ENCODE data around the gene TMC6. TPM values are rescaled to one million over a fixed set of nuclear protein-coding genes. Genes with fewer than 3 reads are reported as not detected.
A peak's percentile ranks its signal among the peaks of the same experiment; 100 is the strongest.

The TMC6 gene
- 100 to 1,000 TPM; 616 to 847 (median 698) TPM for total RNA-seq
- total RNA-seq (2013), result 371 TPM
- total RNA-seq, result 71.4 to 773 (median 395) reads per million in 29 experiments

DNA sequence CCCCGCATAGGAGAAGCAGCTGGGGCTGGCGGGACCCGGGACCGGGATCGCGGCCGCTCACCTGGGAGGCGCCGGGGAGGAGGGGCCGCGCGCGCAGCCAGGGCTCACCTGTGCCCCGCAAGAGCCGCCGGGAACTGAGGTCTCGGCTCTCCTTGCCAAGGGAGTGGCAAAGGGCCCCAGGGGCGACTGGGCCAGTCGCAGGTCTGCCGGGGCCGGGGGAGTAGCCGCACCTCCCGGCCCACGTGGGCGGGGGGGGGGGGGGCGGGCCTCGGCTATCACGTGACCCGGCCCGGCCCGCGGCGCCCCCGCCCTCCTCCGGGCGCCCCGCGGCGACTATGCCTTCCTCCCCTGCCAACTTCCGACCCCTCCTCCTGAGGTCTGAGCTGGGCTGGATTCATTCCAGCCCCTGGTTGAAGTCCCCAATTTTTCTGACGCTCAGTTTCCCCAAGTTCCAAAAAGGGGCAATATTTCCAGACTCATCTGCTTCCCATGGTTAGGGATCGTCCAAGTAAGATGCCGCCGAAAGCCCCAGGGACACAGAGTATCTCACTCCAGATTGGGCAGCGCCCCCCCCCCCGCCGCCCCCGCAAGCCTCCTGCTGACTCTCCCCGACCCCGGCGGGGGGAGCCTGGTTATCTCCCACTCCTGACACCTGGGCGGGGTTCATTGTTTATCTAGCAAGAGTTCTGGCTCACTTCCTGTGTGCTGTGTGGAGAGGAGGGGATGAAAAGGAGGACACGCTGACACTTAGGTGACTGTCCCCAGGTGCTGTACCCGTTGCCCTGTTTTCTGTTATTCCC is at the start of gene TMC6:
TSS of gene TMC6 (minus strand) at position 205 of the 800 bp plus-strand sequence. CDS start 1,923 bp downstream, outside the sequence.
- no peaks in the 10 kb centered on the region for H3K9me3 Mint-ChIP-seq

DNA sequence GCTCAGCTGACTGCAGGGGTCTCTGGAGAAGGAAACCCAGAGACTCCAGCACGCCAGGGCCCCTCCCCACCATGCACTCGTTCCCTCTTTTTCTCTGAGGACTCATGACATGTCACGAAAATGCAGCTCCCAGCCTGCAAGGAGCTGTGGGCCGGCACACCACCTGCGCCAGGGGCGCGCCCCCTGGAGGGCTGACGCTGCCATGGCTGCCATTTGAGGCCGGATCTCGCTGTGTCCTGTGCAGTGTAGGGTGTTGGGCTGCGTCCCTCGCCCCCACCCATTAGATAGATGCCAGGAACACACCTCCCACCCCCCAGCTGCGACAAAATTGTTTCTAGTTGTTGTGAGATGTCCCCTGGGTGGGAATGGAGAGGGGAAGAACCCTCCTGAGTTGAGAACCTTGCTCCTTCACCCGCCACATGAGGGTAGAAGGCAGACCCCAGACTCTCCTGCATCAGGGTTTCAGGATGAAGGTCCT is 48.0 kb upstream of the TMC6 start:
- peak; percentile 81 to 85 (median 82) for ATAC-seq (replicated peaks in 1 of 4)
- no peak overlapping the region for H3K27ac Mint-ChIP-seq
- H3K4me1 Mint-ChIP-seq, result peaks cover 47 to 58% (median 51%) of the 10 kb centered on the region in 3 donors
- DNase-seq, result peak; percentile 43 to 86 (median 70)
- H3K4me3 Mint-ChIP-seq, result no peak overlapping the region
- Histone ChIP-seq H3K27ac (ENCODE audit: low read length) (no peak overlapping the region), H3K27me3 (replicated peaks in 1 of 2; ENCODE audit: control insufficient read depth in 2 of 2, extremely low read depth in 1 of 2, insufficient read depth in 2 of 2, low read length in 1 of 2) (no peaks in the 10 kb centered on the region), H3K4me3 (ENCODE audit: control insufficient read depth in 1 of 2, extremely low read depth in 1 of 2, low read length in 1 of 2) (no peak overlapping the region), H3K36me3 (ENCODE audit: control insufficient read depth in 2 of 2, extremely low read depth in 1 of 2, insufficient read depth in 1 of 2, low read length in 1 of 2) (peaks cover 4 to 10% of the 10 kb centered on the region in 2 donors), H3K9me3 (no peaks in the 10 kb centered on the region), H3K4me1 (ENCODE audit: control insufficient read depth in 1 of 2, extremely low read depth in 1 of 2, insufficient read depth in 2 of 2, low read length in 2 of 2) (peaks cover 10 to 52% of the 10 kb centered on the region in 2 experiments)
- 3% methylated on average over 6 of the region's 14 CpGs for WGBS (ENCODE audit: insufficient coverage)
- ChIA-PET CTCF (interaction anchor here (0.6 to 1.4 kb wide), 9 partner anchors 21 to 157 kb away, joined by 3 to 7 read pairs (median 4); no protein-coding TSS in a partner anchor), POLR2A (interaction anchor here in 1 of 2 donors (0.6 kb wide), 1 partner anchor 171 kb away, joined by 4 read pairs; no protein-coding TSS in a partner anchor)
- no peaks in the 10 kb centered on the region for H3K9me3 Mint-ChIP-seq
- peaks cover 4% of the 10 kb centered on the region for H3K36me3 Mint-ChIP-seq
- no peaks in the 10 kb centered on the region for H3K27me3 Mint-ChIP-seq

More for the DNA sequence above, at the start of gene TMC6:
- H3K4me3 ChIP-seq (ENCODE audit: control insufficient read depth in 1 of 2, extremely low read depth in 1 of 2, low read length in 1 of 2), result peak within 1 kb of the TSS; percentile 83 to 92
- H3K27ac ChIP-seq (ENCODE audit: low read length), result peak within 1 kb of the TSS; percentile 79
- Mint-ChIP-seq H3K27me3 (no peaks in the 10 kb centered on the region), H3K4me1 (peaks cover 48 to 61% (median 51%) of the 10 kb centered on the region in 3 donors), H3K4me3 (peak within 1 kb of the TSS; percentile 98 to 99 (median 99)), H3K36me3 (peaks cover 5% of the 10 kb centered on the region), H3K27ac (peak within 1 kb of the TSS; percentile 97 to 100)
- peaks cover 8 to 53% of the 10 kb centered on the region in 2 donors for H3K36me3 ChIP-seq (ENCODE audit: control insufficient read depth in 2 of 2, extremely low read depth in 1 of 2, insufficient read depth in 1 of 2, low read length in 1 of 2)
- ATAC-seq (replicated peaks in 1 of 4), result peak; percentile 29 to 42 (median 34)
- ChIA-PET CTCF (interaction anchor here in 1 of 2 donors (0.6 kb wide), 1 partner anchor 12 kb away, joined by 6 read pairs; no protein-coding TSS in a partner anchor), POLR2A (interaction anchor here (0.6 to 0.8 kb wide), 4 partner anchors 8 to 225 kb away, joined by 4 to 9 read pairs (median 8); no protein-coding TSS in a partner anchor)
- H3K4me1 ChIP-seq (ENCODE audit: control insufficient read depth in 1 of 2, extremely low read depth in 1 of 2, insufficient read depth in 2 of 2, low read length in 2 of 2), result peaks cover 42 to 73% of the 10 kb centered on the region in 2 experiments
- H3K9me3 ChIP-seq, result no peaks in the 10 kb centered on the region
- WGBS (ENCODE audit: insufficient coverage), result under 1% methylated on average over 26 of the region's 54 CpGs
- no peaks in the 10 kb centered on the region for H3K27me3 ChIP-seq (replicated peaks in 1 of 2; ENCODE audit: control insufficient read depth in 2 of 2, extremely low read depth in 1 of 2, insufficient read depth in 2 of 2, low read length in 1 of 2)
- DNase-seq, result peak; percentile 59 to 88 (median 75)

- H3K27ac ChIP-seq (ENCODE audit: low read length), result no peak overlapping the region
- H3K9me3 Mint-ChIP-seq, result no peaks in the 10 kb centered on the region
These were observed 47.1 kb upstream of the TMC6 start for GRCh38 chr17:78175643-78175981.

DNA sequence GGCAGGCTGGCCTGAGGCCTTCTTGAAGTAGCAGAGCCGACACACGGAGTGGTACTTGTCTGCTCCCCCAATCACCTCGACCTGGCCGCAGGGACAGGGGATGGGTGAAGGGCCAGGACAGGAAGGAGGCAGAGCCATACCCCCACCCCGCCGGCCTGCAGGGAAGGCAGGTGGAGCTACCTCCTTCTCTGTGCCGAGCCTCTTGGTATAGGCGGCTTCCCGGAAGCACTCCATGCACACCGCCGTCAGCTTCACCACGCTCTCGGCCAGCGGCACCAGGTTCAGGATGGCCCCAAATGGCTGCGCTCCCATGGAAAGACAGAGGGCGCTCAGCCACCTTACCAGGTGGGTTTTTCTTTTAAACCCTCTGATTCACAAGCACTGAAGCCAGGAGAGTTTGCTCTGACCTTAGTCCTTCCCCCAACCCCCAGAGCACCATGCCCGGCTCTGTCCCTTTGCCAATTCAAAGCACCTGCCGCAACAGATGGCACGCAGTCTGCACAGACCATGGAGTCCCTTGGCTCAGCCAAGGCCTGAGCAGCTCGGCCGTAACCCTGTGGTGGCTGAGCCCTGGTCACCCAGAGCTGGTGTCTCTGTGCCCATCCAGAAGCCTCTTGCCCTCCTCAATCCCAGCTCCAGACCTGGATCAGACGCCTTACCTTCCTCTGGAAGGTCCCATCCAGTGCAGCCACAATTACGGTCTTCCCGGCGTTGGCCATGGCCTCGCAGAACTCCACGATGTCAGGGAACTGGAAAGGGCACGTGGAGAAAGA is 46.5 kb upstream of the TMC6 start:
- no peaks in the 10 kb centered on the region for H3K27me3 ChIP-seq (replicated peaks in 1 of 2; ENCODE audit: control insufficient read depth in 2 of 2, extremely low read depth in 1 of 2, insufficient read depth in 2 of 2, low read length in 1 of 2)
- Mint-ChIP-seq H3K4me1 (peaks cover 50 to 66% (median 60%) of the 10 kb centered on the region in 3 donors), H3K4me3 (no peak overlapping the region), H3K36me3 (peaks cover 4% of the 10 kb centered on the region), H3K27me3 (no peaks in the 10 kb centered on the region), H3K9me3 (no peaks in the 10 kb centered on the region), H3K27ac (no peak overlapping the region)
- H3K4me3 ChIP-seq (ENCODE audit: control insufficient read depth in 1 of 2, extremely low read depth in 1 of 2, low read length in 1 of 2), result no peak overlapping the region
- H3K27ac ChIP-seq (ENCODE audit: low read length), result no peak overlapping the region
- peaks cover 8 to 14% of the 10 kb centered on the region in 2 donors for H3K36me3 ChIP-seq (ENCODE audit: control insufficient read depth in 2 of 2, extremely low read depth in 1 of 2, insufficient read depth in 1 of 2, low read length in 1 of 2)
- 95% methylated on average over 25 of the region's 28 CpGs for WGBS (ENCODE audit: insufficient coverage)
- POLR2A ChIA-PET, result interaction anchor here in 1 of 2 donors (0.5 kb wide), 1 partner anchor 84 kb away, joined by 3 read pairs; no protein-coding TSS in a partner anchor
- ATAC-seq (replicated peaks in 1 of 4) (no peak), DNase-seq (no peak)
- no peaks in the 10 kb centered on the region for H3K9me3 ChIP-seq
- CTCF ChIA-PET, result no interaction called here
- peaks cover 10 to 66% of the 10 kb centered on the region in 2 experiments for H3K4me1 ChIP-seq (ENCODE audit: control insufficient read depth in 1 of 2, extremely low read depth in 1 of 2, insufficient read depth in 2 of 2, low read length in 2 of 2)

More at GRCh38 chr17:78175643-78175981, 47.1 kb upstream of the TMC6 start:
- H3K27me3 Mint-ChIP-seq, result no peaks in the 10 kb centered on the region
- no peak overlapping the region for H3K4me3 Mint-ChIP-seq
- Histone ChIP-seq H3K36me3 (ENCODE audit: control insufficient read depth in 2 of 2, extremely low read depth in 1 of 2, insufficient read depth in 1 of 2, low read length in 1 of 2) (peaks cover 8 to 14% of the 10 kb centered on the region in 2 donors), H3K4me3 (ENCODE audit: control insufficient read depth in 1 of 2, extremely low read depth in 1 of 2, low read length in 1 of 2) (no peak overlapping the region), H3K9me3 (no peaks in the 10 kb centered on the region), H3K4me1 (ENCODE audit: control insufficient read depth in 1 of 2, extremely low read depth in 1 of 2, insufficient read depth in 2 of 2, low read length in 2 of 2) (peaks cover 10 to 61% of the 10 kb centered on the region in 2 experiments), H3K27me3 (replicated peaks in 1 of 2; ENCODE audit: control insufficient read depth in 2 of 2, extremely low read depth in 1 of 2, insufficient read depth in 2 of 2, low read length in 1 of 2) (no peaks in the 10 kb centered on the region)
- ATAC-seq (replicated peaks in 1 of 4), result no peak
- H3K36me3 Mint-ChIP-seq, result peaks cover 4% of the 10 kb centered on the region
- H3K4me1 Mint-ChIP-seq, result peaks cover 50 to 66% (median 58%) of the 10 kb centered on the region in 3 donors
- 97% methylated on average over 10 of the region's 14 CpGs for WGBS (ENCODE audit: insufficient coverage)
- ChIA-PET POLR2A (no interaction called here), CTCF (interaction anchor here in 1 of 2 donors (0.5 to 0.9 kb wide), 2 partner anchors 63 to 465 kb away, joined by 3 to 4 read pairs; no protein-coding TSS in a partner anchor)
- DNase-seq, result no peak
- H3K27ac Mint-ChIP-seq, result no peak overlapping the region

DNA sequence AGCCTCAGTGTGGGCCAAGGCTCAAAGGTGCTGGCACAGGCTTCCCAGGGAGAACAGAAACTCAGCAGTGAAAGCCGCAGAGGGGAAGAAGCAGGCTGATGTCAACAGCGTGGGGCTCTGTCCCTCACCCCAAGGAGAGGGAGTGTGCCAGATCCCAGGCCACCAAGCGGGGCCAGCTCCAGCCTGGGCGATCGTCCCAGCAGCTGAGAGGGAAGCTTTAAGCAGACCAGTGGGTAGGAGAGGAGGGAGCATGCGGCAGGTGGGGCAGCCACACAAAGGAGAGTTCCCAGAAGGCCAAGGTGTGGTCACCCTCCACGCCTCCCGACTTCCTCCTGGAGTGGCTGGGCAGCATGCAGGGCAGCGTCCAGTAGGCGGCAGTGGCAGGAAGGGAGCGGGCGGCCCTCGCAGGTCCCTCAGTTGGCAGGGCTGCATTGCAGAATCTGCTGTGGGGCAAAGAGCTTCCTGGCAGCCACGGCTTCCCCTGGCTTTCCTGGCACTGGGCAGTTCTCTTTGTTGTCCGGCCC is 45.9 kb upstream of the TMC6 start:
- no peak overlapping the region for H3K27ac ChIP-seq (ENCODE audit: low read length)
- peaks cover 50 to 70% (median 66%) of the 10 kb centered on the region in 3 donors for H3K4me1 Mint-ChIP-seq
- H3K36me3 ChIP-seq (ENCODE audit: control insufficient read depth in 2 of 2, extremely low read depth in 1 of 2, insufficient read depth in 1 of 2, low read length in 1 of 2), result peaks cover 8 to 14% of the 10 kb centered on the region in 2 donors
- H3K4me3 ChIP-seq (ENCODE audit: control insufficient read depth in 1 of 2, extremely low read depth in 1 of 2, low read length in 1 of 2), result no peak overlapping the region
- H3K9me3 Mint-ChIP-seq, result no peaks in the 10 kb centered on the region
- no peaks in the 10 kb centered on the region for H3K27me3 Mint-ChIP-seq
- CTCF ChIA-PET, result no interaction called here
- H3K4me3 Mint-ChIP-seq, result peak overlapping the region in 1 of 3 donors; percentile 66
- no peaks in the 10 kb centered on the region for H3K9me3 ChIP-seq
- DNase-seq, result no peak
- no peak for ATAC-seq (replicated peaks in 1 of 4)
- 88% methylated on average over 10 of the region's 15 CpGs for WGBS (ENCODE audit: insufficient coverage)
- POLR2A ChIA-PET, result interaction anchor here in 1 of 2 donors (0.5 kb wide), 1 partner anchor 83 kb away, joined by 3 read pairs; no protein-coding TSS in a partner anchor
- peaks cover 4% of the 10 kb centered on the region for H3K36me3 Mint-ChIP-seq
- H3K4me1 ChIP-seq (ENCODE audit: control insufficient read depth in 1 of 2, extremely low read depth in 1 of 2, insufficient read depth in 2 of 2, low read length in 2 of 2), result peaks cover 14 to 66% of the 10 kb centered on the region in 2 experiments
- H3K27me3 ChIP-seq (replicated peaks in 1 of 2; ENCODE audit: control insufficient read depth in 2 of 2, extremely low read depth in 1 of 2, insufficient read depth in 2 of 2, low read length in 1 of 2), result no peaks in the 10 kb centered on the region
- peak overlapping the region in 1 of 2 donors; percentile 91 for H3K27ac Mint-ChIP-seq

All from T-cell (primary cell).